Measurements from ENCODE around the gene DUXA. TPM values are rescaled to one million over a fixed set of nuclear protein-coding genes. Genes with fewer than 3 reads are reported as not detected.
A peak's percentile ranks its signal among the peaks of the same experiment; 100 is the strongest.

DUXA gene
- total and polyA plus RNA-seq, 2 donors (not counting 3 experiments of a cell fraction or from before 2014, with no cell fraction given): not detected

DNA sequence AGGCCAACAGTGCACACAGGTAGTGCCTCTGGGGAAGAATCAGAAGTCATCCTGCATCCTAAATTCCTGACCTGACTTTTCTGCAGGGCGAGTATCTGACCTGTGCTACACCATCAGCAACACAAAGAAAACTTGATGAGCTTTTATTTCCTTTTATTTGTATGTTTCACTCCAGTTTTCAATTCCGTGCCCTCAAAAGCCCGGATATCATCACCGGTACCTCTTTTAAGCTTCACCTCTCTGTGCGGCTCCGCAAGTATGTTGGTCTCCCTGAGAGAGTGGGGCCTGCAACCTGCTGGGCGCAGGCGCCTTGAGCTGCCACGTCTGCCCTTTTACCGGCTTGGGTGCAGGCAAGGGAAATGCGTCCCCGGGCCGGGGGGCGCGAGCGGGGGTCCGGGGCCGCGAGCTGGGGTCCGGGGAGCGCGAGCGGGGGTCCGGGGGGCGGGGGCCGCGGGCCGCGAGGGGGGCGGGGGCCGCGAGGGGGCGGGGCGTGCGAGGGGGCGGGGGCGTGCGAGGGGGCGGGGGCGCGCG lies 4.3 kb upstream of the DUXA start:
- POLR2A ChIA-PET: no interaction called here
- no peaks in the 10 kb centered on the region for H3K27me3 ChIP-seq (ENCODE audit: control insufficient read depth in 2 of 2, insufficient read depth in 2 of 2, low read length in 2 of 2)
- CTCF ChIA-PET: no interaction called here
- no peaks in the 10 kb centered on the region for H4K20me1 ChIP-seq (replicated peaks; ENCODE audit: control insufficient read depth, extremely low read depth, insufficient read depth, low read length)
- no peaks in the 10 kb centered on the region for H3K79me2 ChIP-seq (ENCODE audit: control insufficient read depth, insufficient read depth, low read length)
- no peaks in the 10 kb centered on the region for H3K36me3 ChIP-seq (ENCODE audit: control insufficient read depth in 2 of 2, extremely low read depth in 1 of 2, insufficient read depth in 2 of 2, low read length in 2 of 2)
- dilution Hi-C loops (cut with MboI; ENCODE audit: extremely low pct_ligation_motif_present, low sequenced_read_pairs) (no loop called here), intact Hi-C loops (cut with micrococcal nuclease) (no loop called here)
- no peak for TF ChIP-seq POLR2A (IDR thresholded peaks at IDR 0.05; ENCODE audit: low read depth, low read length)
- TF ChIP-seq MYC (IDR thresholded peaks at IDR 0.05; ENCODE audit: low read depth, low read length): no peak
- TF ChIP-seq, protein P1, sequence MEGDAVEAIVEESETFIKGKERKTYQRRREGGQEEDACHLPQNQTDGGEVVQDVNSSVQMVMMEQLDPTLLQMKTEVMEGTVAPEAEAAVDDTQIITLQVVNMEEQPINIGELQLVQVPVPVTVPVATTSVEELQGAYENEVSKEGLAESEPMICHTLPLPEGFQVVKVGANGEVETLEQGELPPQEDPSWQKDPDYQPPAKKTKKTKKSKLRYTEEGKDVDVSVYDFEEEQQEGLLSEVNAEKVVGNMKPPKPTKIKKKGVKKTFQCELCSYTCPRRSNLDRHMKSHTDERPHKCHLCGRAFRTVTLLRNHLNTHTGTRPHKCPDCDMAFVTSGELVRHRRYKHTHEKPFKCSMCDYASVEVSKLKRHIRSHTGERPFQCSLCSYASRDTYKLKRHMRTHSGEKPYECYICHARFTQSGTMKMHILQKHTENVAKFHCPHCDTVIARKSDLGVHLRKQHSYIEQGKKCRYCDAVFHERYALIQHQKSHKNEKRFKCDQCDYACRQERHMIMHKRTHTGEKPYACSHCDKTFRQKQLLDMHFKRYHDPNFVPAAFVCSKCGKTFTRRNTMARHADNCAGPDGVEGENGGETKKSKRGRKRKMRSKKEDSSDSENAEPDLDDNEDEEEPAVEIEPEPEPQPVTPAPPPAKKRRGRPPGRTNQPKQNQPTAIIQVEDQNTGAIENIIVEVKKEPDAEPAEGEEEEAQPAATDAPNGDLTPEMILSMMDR (IDR thresholded peaks at IDR 0.05; ENCODE audit: extremely low read depth in 1 of 2, insufficient read depth in 1 of 2, low read depth in 1 of 2, low read length in 2 of 2): no peak
- TF ChIP-seq JUN (IDR thresholded peaks at IDR 0.05; ENCODE audit: borderline replicate concordance, insufficient read depth, insufficient read length, low read depth): no peak
- no peak for TF ChIP-seq POLR2AphosphoS5 (IDR thresholded peaks at IDR 0.05; ENCODE audit: insufficient read depth, low read depth, low read length)
- TF ChIP-seq, protein P2, sequence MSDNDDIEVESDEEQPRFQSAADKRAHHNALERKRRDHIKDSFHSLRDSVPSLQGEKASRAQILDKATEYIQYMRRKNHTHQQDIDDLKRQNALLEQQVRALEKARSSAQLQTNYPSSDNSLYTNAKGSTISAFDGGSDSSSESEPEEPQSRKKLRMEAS (IDR thresholded peaks at IDR 0.05; ENCODE audit: insufficient read depth, insufficient read length): no peak
- no peak for TF ChIP-seq FOS (IDR thresholded peaks at IDR 0.05; ENCODE audit: borderline replicate concordance, insufficient read depth, low read length)
- no peak for TF ChIP-seq GATA2 (IDR thresholded peaks at IDR 0.05; ENCODE audit: insufficient read depth, insufficient read length, low read depth, low read length)
- TF ChIP-seq EZH2 (IDR thresholded peaks at IDR 0.05; ENCODE audit: borderline replicate concordance, low read depth, low read length, severe bottlenecking): no peak
- H3K4me1 ChIP-seq (ENCODE audit: control insufficient read depth, extremely low read depth, insufficient read depth, low read length): peaks cover 4% of the 10 kb centered on the region
- no peak overlapping the region for H3K4me3 ChIP-seq (replicated peaks in 1 of 3; ENCODE audit: insufficient read depth in 1 of 3, low read depth in 1 of 3, low read length in 3 of 3)
- H2AFZ ChIP-seq (ENCODE audit: low read depth, low read length): peak overlapping the region; percentile 57
- DNase-seq (ENCODE audit: low read depth, low spot score) (no peak), FAIRE-seq (no peak)
- H3K27ac ChIP-seq (ENCODE audit: insufficient read depth, low read depth, low read length): no peak overlapping the region
- H3K9me3 ChIP-seq (replicated peaks; ENCODE audit: control insufficient read depth, insufficient read depth, low read length): no peaks in the 10 kb centered on the region
- no peak overlapping the region for H3K9ac ChIP-seq (replicated peaks; ENCODE audit: extremely low read depth, insufficient read depth, low read length)
- H3K9me1 ChIP-seq (replicated peaks; ENCODE audit: control insufficient read depth, extremely low read depth, insufficient read depth, low read length): no peaks in the 10 kb centered on the region
- no peak overlapping the region for H3K4me2 ChIP-seq (ENCODE audit: insufficient read depth, low read length)
- BruUV-seq (replicated peaks): no TSS peak
